NB4 (cell line): Measurements from ENCODE around the gene TCEANC.

Source experiments
- CTCF ChIP-seq: IDR thresholded peaks from one replicate; pipeline ENCODE4 v1.5.1; 2012; ENCODE audit warnings: low read depth, low read length
- TF ChIP-seq, protein P1 (sequence below): IDR thresholded peaks from 2 replicates; pipeline ENCODE4 v1.6.1; 2011; ENCODE audit warnings: low read depth, low read length

- TF ChIP-seq, protein P1, sequence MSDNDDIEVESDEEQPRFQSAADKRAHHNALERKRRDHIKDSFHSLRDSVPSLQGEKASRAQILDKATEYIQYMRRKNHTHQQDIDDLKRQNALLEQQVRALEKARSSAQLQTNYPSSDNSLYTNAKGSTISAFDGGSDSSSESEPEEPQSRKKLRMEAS = no peak
- no peak for TF ChIP-seq CTCF
These were observed 49.3 kb downstream of the TCEANC start for GRCh38 chrX:13702111-13702789.
